IMR-90 (cell line): ENCODE data around the gene RSU1.
A peak's percentile ranks its signal among the peaks of the same experiment; 100 is the strongest.

Experiments used
- MAFK ChIP-seq: IDR thresholded peaks from 2 replicates; pipeline ENCODE4 v1.6.1; 2012; ENCODE audit warnings: low read depth, low read length, improper control_type of control experiment
- RFX5 ChIP-seq: IDR thresholded peaks from 2 replicates; pipeline ENCODE4 v1.8.0; 2012; ENCODE audit warnings: low read depth, mild to moderate bottlenecking, low read length, moderate library complexity
- TF ChIP-seq, protein P1 (sequence below): fragments of 150-350 bp; IDR thresholded peaks from 2 replicates; pipeline ENCODE4 v1.6.1; 2016; ENCODE audit warnings: low read depth, mild to moderate bottlenecking, low read length, moderate library complexity, borderline replicate concordance
- TF ChIP-seq, protein P2 (sequence below): conservative IDR thresholded peaks from 2 replicates; pipeline ENCODE4 v1.5.1; 2012; ENCODE audit warnings: mild to moderate bottlenecking, low read depth, low read length, improper control_type of control experiment

DNA sequence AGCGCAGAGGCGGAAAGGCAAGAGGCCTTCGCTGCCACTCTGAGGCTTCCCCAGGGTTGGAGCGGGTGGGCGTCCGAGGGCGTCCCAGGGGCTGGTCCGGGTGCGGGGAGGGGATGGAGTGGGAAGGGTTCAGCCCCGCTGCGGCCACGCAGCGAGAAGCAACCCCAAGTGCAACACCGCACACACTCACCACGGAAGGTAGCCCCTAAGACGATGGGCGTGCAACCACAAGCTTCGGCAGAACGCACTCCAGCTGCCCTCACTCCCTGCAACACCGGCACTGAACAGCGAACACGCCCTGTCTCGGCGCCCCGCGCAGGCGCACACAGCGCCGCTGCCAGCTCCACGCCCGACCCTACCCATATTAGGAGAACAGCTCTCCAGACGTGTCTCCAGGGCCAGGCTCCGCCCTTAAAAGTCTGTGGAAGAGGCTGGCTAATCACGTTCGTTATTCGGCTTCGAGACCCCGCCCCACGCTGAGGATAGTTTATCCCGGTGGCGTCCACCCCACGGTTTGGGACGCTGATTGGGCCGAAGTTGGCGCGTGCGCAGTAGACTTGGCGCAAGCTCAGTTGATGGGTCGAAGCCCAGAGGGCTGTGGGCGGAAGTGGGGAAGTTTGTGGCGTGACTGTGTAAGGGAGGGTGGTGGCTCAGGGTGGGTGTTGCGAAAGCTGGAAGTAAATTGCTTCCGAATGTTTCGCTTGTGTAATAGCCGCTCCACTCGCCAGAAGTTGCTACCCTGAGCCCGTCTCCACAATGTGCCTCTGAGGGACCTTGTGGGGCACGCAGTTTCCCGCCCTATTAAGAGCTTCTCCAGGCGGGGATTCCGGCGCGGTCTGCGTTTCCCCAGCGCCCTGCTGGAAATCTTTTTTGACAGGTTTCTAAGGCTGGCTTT is at the start of gene RSU1:
- TF ChIP-seq, protein P1, sequence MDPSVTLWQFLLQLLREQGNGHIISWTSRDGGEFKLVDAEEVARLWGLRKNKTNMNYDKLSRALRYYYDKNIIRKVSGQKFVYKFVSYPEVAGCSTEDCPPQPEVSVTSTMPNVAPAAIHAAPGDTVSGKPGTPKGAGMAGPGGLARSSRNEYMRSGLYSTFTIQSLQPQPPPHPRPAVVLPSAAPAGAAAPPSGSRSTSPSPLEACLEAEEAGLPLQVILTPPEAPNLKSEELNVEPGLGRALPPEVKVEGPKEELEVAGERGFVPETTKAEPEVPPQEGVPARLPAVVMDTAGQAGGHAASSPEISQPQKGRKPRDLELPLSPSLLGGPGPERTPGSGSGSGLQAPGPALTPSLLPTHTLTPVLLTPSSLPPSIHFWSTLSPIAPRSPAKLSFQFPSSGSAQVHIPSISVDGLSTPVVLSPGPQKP: peak; percentile 77; the same call in 1 of the 2 replicates
- TF ChIP-seq, protein P2, sequence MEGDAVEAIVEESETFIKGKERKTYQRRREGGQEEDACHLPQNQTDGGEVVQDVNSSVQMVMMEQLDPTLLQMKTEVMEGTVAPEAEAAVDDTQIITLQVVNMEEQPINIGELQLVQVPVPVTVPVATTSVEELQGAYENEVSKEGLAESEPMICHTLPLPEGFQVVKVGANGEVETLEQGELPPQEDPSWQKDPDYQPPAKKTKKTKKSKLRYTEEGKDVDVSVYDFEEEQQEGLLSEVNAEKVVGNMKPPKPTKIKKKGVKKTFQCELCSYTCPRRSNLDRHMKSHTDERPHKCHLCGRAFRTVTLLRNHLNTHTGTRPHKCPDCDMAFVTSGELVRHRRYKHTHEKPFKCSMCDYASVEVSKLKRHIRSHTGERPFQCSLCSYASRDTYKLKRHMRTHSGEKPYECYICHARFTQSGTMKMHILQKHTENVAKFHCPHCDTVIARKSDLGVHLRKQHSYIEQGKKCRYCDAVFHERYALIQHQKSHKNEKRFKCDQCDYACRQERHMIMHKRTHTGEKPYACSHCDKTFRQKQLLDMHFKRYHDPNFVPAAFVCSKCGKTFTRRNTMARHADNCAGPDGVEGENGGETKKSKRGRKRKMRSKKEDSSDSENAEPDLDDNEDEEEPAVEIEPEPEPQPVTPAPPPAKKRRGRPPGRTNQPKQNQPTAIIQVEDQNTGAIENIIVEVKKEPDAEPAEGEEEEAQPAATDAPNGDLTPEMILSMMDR: no peak
- TF ChIP-seq MAFK (no peak), RFX5 (0 out of 2 replicates have a peak, but pooled peaks have one; percentile 14)
